Colonic mucosa (tissue), 4 donors: ENCODE data around the gene RGS17. TPM values are rescaled to one million over a fixed set of nuclear protein-coding genes. Genes with fewer than 3 reads are reported as not detected.

Source experiments
- DNase-seq: peaks from one replicate; pipeline ENCODE4 v3.0.0-alpha.2; 2020
- H3K27ac ChIP-seq: fragments of 200-600 bp; one replicate; pipeline ENCODE4 v1.8.0; 2021
- H3K27me3 ChIP-seq: fragments of 200-600 bp; one replicate; pipeline ENCODE4 v1.8.0; 2021
- H3K36me3 ChIP-seq: fragments of 200-600 bp; one replicate; pipeline ENCODE4 v1.8.0; 2021
- H3K4me1 ChIP-seq: fragments of 200-600 bp; one replicate; pipeline ENCODE4 v1.8.0; 2021; ENCODE audit warnings: mild to moderate bottlenecking
- H3K4me3 ChIP-seq: fragments of 200-600 bp; one replicate; pipeline ENCODE4 v1.8.0; 2021
- H3K9ac ChIP-seq, 2 donors: one replicate each; pipeline ENCODE4 v1.7.0; 2013; ENCODE audit warnings: control low read depth in 2 of 2, low read depth in 2 of 2, low read length in 2 of 2
- H3K9me3 ChIP-seq: fragments of 200-600 bp; one replicate; pipeline ENCODE4 v1.8.0; 2021
- CTCF ChIP-seq: fragments of 200-600 bp; IDR thresholded peaks from one replicate; pipeline ENCODE4 v1.8.0; 2022; ENCODE audit warnings: antibody characterized with exemption, mild to moderate bottlenecking
- intact Hi-C: fragments of 100-400 bp; cut with DNase I; formaldehyde crosslinking; loops from one replicate; pipeline ENCODE4 v1.14.1; 2022
- total RNA-seq, 2 donors: library from RNA; stranded (reverse); fragmentation: NEBNext Ultra II Directional in 1 of 2; extraction: Animal tissue kit (Norgen Biotek cat#: 25700) in 1 of 2; gene quantifications; one replicate each; pipeline ENCODE4 v1.2.1, GENCODE V29; 2021
- donor health status: healthy.
- donor health status: DM: no; HTN: no; CAD: no.
- donor health status: DM: no; HTN: no; CAD: no.

The RGS17 gene
- total RNA-seq, 2 donors from 2014 or later = 0.25 to 0.53 TPM

GRCh38 chr6:153099636-153100035 is 31.4 kb downstream of the RGS17 start:
- Histone ChIP-seq H3K4me1 (no peaks in the 10 kb centered on the region), H3K9me3 (no peaks in the 10 kb centered on the region), H3K4me3 (no peak overlapping the region), H3K36me3 (no peaks in the 10 kb centered on the region), H3K27ac (no peak overlapping the region), H3K9ac (no peak overlapping the region), H3K27me3 (no peaks in the 10 kb centered on the region)
- intact Hi-C loops = no loop called here
- DNase-seq = no peak
- no peak for TF ChIP-seq CTCF

GRCh38 chr6:153096792-153097191 is 34.3 kb downstream of the RGS17 start:
- H3K4me3 ChIP-seq = no peak overlapping the region
- no peaks in the 10 kb centered on the region for H3K36me3 ChIP-seq
- TF ChIP-seq CTCF = no peak
- no peaks in the 10 kb centered on the region for H3K4me1 ChIP-seq
- H3K27me3 ChIP-seq = no peaks in the 10 kb centered on the region
- no peak overlapping the region for H3K9ac ChIP-seq
- intact Hi-C loops = no loop called here
- DNase-seq = no peak
- no peaks in the 10 kb centered on the region for H3K9me3 ChIP-seq
- no peak overlapping the region for H3K27ac ChIP-seq

- intact Hi-C loops = no loop called here
- no peak for DNase-seq
- no peak overlapping the region for H3K27ac ChIP-seq
- H3K36me3 ChIP-seq = no peaks in the 10 kb centered on the region
- no peak for TF ChIP-seq CTCF
- no peaks in the 10 kb centered on the region for H3K4me1 ChIP-seq
- H3K27me3 ChIP-seq = no peaks in the 10 kb centered on the region
- H3K4me3 ChIP-seq = no peak overlapping the region
- H3K9ac ChIP-seq = no peak overlapping the region
- no peaks in the 10 kb centered on the region for H3K9me3 ChIP-seq
Measured at GRCh38 chr6:153096031-153096430, 35.1 kb downstream of the RGS17 start.

- no peak overlapping the region for H3K9ac ChIP-seq
- intact Hi-C loops = no loop called here
- no peaks in the 10 kb centered on the region for H3K9me3 ChIP-seq
- no peak for DNase-seq
- no peak overlapping the region for H3K27ac ChIP-seq
- no peaks in the 10 kb centered on the region for H3K27me3 ChIP-seq
- H3K36me3 ChIP-seq = no peaks in the 10 kb centered on the region
- no peaks in the 10 kb centered on the region for H3K4me1 ChIP-seq
- TF ChIP-seq CTCF = no peak
- H3K4me3 ChIP-seq = no peak overlapping the region
Measured at GRCh38 chr6:153092082-153093013, 38.7 kb downstream of the RGS17 start.

- TF ChIP-seq CTCF = no peak
- Histone ChIP-seq H3K9ac (no peak overlapping the region), H3K9me3 (no peaks in the 10 kb centered on the region), H3K27ac (no peak overlapping the region), H3K36me3 (no peaks in the 10 kb centered on the region), H3K27me3 (no peaks in the 10 kb centered on the region), H3K4me1 (no peaks in the 10 kb centered on the region), H3K4me3 (no peak overlapping the region)
- intact Hi-C loops = no loop called here
- DNase-seq = no peak
Measured at GRCh38 chr6:153090241-153090930, 40.7 kb downstream of the RGS17 start.
